HK-2 (cell line): ENCODE data around the gene ANKRD13D.

Source experiments
- DNase-seq: peaks from one replicate; pipeline ENCODE4 v3.0.0-alpha.2; 2018; ENCODE audit not compliant: unreplicated experiment

The ANKRD13D gene

DNA sequence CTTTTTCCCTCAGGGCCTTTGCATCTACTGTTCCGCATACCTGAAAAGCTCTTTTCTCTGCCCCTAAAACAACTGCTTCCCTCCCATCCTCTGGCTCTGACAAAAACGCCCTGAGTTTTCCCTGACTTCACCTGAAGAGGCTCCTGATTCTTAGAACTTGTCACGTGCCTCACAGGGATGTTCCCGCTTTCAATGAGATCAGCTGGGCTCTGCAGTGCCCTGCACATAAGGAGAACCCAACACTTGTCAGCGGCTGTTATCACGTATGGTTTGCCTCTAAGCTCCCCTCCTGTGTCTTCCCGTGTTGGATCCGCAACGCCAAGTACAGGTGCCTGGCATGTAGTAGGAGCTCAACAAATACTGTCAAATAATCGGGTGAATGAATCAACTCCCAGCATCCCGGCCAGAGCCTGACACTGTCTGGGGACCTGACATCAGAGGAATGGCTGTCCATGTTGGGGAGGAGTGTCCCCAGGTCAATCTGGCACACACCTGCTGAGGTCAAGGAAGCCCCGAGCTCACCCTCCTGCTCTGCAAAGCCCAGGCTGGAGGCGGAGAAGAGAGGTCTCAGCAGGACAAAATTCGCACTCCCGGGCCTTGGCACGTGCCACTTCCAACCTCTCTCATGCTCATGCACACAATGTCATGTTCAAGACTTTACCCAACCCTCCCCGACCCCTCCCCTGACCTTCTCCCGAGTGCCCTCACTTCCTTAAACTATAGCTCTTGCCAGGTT, 27.0 kb upstream of the ANKRD13D start:
- no peak for DNase-seq

DNA sequence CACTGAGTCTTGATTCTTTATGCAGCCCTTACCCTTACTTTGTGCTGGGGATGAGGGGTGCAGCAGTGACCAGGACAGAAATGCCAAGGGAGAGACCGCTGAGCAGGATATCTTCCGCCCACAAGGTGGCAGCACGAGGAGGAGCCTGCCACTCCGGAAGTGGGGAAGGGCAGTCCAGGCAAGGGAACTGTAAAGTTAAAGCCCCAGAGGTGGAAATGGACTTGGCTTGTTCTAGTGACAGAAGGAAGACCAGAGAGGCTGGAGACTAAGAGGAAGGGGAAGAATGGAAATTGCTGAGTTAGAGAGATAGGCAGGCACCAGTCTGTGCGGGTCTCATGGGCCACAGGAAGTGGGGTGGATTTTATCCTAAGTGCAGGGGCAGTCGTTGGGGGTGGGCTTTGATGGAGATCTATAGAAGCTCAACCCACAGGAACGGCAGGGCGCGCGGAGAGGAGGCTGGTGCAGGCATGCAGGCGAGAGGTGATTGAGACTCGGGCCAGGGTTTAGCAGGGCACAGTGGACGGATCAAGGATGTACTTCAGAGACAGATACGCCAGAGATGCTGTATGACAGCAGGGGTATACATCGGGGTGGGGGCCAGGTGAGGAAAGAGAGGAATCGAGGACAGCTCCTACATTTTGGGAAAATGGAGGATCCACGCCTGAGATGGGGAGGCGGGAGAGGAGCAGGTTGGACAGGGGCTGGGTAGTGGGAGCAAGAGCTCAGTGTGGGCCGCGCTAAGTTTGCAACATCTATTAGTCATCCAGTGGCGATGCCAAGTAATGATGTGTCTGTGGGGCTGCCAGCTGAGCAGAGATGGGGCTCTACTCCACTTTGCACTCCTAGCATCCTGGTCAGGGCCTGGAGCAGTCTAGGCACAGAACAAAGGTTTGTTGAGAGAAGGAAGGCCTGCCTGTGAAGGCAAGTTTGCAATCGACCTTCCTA, 26.1 kb upstream of the ANKRD13D start:
- DNase-seq, result peak; percentile 67

DNA sequence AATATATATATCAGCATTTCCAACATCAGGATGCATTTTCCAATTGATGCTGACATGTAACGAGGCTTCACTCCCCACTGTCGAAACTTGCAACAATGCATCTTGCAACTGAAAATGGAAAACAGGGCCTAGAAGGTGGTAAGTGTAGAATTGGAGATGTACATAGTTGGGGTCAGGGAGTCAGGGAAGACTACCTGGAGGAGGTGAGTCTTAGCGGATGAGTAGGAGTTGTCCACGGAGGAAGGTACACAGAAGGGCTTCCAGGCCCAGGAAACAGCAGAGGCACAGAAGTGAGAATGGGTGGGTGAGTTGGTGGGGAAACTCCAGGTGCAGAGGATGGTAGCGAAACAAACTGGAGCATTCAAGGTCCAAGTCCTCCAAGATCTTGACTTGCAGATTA, 24.8 kb upstream of the ANKRD13D start:
- DNase-seq, result no peak

DNA sequence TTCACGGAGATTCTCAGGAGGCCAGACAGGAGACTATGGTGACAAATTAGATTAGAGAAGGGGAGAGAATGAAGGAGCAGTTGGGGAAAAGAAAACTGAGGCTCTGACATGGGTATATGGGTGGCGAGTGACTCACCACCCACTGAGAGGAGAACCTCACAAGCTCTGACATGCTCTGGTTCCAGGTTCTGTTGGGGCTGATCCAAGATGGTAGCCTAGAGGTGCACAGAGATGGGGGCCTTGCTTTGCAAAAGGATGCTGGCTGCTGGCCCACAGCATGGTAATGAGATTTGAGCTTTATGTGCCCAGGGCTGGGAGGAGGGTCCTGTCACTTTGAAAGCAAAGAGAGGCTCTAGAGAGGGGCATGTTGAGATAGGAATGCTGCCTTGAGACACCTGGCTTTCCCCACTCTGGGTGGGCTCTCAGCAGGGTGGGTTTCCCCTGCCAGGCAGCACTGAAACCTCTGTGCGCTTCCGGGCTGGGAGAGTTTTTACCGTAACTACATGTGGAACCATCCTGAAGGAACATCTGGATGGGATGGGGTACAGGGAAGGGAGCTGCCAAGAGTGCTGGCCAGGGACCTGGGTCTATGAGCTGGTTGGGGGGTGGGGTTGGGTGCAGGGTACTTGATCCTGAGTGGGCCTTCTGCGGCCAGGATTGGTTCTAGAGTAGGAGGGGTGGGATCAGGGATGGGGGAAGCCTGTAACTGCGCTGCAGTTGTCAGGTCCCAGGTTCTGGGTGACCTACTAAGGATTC, 24.0 kb upstream of the ANKRD13D start:
- no peak for DNase-seq

DNA sequence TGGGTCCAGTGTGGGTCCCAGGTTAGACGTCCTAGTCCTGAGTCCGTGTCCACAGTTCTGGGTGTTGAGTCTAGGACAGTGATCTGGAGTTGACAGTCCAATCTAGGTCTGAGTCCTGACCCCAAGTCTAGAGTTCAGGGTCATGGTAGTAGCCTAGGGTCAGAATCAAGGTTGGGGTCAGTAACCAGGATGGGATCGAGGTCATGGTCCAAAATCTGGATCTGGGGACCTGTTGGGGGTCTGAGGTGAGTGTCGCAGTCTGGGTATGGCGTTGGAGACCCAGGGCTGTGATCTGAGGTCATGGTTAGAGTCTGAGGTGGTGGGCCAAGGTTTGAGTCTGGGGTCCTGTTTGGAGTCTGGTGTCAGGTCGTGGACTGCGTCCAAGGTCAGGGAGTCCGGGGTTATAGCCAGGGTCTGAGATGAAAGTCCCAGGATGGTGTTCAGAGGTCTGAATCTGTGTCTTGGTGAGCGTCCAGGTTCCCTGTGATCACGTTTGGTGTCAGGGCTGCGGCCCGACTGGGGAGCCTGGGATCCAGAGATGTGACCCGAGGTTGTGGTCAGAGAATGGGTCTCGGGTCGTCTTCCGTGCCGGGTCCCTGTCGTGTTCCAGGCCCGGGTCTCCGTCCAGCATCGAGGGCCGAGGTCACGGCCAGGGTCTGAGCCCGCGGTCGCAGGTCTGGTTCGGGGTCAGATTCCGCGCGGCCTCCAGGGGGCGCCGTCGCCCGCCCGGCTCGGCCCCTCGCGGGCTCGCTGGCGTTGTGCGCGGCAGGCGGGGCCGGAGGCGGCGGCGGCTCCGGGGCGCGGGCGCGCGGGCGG, 23.3 kb upstream of the ANKRD13D start:
- DNase-seq, result peak; percentile 69

DNA sequence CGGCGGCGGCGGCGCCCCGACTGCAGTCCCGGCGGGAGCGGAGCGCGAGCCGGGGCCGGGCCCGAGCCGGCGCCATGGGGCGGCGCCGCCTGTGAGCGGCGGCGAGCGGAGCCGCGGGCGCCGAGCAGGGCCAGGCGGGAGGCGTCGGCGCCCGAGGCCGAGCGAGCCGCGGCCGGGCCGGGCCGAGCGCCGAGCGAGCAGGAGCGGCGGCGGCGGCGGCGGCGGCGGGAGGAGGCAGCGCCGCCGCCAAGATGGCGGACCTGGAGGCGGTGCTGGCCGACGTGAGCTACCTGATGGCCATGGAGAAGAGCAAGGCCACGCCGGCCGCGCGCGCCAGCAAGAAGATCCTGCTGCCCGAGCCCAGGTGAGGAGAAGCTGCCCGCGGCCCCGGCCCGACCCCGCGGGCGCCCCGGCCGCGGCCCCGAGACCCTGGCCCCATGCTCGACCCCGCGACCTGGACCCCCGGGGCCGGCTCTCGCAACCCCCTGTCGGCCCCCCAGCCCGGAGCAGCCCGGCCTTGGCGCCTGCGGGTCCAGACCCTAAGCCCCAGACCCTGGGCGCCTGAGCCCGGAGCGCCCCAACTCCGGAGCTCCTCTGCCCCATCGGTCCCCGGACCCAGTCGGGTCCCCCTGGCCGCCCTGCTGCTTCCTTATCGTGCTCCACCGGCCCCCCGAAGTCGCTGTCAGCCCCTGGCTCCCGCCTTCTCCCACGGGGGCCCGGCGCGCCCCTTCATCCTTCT, 22.5 kb upstream of the ANKRD13D start, which contains the start of gene GRK2:
GRK2 (plus strand) TSS at position 25 of the 739 bp plus-strand sequence; CDS start at position 252, 227 bp downstream.
- no peak for DNase-seq

DNA sequence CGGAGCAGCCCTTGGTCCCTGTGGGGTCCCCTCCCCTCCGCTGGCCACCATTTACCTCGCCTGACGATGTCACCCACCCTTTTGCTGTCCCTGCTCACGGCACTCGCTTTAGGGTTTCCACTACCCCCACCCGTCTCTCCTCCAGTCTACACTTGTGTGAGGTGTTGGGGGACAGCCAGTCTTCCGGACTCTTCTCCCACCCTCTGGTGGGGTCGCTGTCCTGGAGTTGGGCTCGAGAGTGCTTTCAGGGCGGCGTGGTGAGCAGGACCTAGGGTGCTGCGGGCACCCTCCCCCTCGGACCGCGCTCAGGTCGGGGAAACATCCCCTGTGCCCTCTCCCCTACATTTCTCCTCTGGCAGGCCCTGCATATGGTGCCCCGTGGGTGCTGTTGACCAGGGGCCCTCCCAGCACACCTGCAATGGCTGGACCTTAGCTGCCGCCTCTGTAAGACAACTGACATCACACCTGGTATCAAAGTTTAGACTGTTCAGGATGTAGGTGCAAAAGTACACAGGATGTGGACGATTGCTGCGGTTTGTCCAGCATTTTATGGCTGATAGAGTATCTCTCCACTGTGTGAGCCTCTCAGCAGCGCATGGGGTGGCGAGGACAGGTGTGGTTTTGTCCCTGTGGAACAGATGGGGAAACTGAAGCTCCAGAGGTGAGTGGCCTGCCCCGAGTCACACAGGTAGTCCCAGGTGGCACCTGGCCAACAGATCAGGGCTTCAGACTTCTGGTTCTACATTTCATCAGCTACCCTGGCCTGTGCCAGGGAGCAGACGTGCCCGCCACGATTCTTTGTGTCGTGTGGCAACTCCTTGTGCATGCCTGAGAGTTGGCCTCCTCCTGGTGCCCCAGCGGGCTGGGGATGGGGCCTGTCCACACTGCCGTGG, 21.7 kb upstream of the ANKRD13D start:
- DNase-seq, result no peak

DNA sequence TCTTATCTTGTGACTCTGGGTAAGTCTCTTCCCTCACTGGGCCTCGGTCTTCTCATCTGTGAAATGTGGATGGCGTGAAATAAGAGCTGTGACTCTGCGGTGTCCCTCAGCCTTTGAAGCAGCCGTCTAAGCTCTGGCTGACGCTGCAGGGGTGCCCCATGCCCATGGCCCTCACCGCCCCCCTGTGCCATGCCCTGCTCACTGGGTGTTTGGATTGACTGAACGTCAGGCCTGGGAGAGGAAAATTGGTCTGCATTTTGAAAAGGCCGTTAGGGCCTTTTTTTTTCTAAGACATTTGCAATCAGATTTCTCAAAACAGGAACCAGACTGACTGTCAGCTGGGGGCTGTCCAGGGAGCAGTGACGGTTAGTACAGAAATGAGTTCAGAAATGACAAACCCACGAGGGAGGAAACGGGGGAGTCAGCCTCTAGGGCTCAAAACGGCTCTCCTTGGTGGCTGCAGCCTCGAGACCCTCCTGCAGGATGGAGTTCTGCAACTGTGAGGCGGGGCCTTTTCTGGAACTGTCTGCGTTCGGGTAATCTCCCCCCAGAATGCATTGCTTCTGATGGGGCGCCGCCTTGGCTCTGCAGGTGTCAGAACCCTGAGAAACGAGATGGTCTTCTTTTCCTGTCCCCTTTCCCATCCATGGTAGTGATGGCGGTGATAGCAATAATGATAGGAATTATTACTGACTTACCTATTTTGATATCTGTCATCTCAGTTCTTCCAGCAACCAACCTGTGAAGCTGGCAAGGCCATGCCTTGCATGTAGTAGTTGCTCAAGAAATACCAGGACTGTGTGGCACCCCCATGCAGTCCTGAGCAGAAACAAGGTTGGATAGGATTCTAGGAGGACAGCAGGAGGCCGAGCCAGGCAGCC, 20.8 kb upstream of the ANKRD13D start:
- no peak for DNase-seq

DNA sequence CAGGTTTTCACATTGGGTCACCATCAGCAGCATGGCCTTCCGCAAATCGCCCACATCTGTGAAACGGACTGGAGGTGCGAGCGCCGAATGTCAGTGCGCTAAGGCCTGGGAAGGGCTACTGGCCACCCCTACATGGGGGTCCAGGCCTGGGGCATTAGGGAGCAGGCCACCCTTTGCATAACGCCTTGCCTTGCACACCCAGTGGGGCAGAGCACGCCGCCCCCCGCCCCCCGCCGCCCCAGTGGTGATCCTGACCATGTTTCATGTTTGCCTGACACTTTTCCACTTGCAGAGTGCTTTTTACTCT, 20.2 kb upstream of the ANKRD13D start:
- DNase-seq, result no peak

DNA sequence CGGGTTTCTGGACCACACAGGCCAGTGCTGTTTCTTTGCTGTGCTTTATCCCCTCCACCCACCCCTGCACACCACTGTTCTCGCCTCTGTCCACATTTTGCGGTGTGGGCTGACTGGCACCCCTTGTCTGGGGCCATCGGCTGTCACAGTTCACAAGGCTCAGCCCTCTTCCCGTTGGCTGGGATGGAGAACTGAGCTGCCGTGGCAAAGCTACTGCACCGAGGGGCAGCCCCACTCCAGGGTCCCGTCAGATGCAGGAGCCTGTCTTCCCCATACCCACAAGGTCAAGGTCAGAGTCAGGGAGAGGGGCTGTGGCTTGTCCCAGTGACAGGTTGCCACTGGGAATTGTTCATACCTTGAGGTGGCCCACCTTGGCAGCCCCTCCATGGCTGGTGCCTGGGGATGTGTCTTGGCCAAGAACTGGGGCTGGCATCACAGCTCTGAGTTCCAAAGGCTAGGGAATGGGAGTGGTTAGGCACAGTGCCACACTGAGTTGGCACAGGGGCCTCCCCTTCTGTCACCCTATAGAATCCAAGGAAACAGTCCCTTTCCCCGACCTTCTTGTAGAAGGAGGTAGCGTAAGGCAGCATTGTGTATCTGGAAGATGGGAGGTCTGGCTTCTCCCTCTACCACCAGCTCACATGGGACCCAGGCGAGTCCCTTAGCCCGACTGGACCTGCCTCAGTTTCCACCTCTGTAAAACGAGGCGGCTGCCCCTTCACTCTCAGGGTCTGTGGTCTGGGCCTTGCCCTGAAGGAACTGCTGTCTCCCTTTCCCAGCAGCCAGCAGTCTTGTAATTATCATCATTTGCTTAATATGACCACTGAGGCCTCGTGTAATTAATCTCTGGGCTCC, 19.5 kb upstream of the ANKRD13D start:
- DNase-seq, result no peak

DNA sequence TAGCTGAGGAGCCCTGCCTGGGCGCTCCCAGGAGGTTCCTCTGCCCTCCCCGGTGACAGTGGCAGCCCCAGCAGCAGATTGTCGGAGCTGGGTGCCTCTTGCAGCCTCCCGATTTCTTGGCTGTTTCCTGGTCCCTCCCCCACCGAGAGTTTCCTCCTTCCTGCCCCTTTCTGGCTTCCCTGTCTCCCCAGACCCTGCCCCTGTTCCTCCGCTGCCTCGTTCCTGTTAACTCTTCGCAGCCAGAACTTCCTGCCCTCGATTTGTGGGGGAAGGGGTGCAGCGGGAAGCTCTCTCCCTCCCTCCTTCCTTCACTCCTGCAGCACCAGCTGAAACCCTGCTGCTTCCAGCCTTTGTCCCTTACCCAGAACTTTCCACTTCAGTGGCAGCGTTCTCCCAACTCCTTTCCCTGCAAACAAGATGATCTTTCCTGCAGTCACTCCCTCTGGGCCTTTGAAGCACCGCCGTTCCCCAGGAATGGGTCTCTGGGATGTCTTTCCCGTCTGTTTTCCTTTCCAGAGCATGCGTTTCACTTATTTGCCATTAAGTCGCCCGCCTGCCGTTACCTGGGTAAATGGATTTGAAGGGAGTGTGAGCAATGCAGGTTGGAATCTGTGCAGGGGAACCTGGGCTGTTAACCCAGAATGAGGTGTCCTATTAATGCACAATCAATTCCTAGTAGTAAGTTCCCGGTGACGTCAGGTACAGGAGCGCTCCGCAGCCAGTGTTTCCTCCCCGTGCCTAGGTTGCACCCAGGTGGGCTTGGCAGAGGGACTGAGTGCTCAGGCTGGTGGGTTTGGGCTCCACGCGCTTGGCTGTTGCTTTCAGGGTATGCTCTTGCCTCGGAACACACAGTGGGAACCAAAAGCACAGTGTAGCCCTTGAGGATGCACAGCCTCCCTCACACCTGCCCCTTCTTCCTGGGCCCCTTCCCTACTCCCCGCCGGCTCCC, 18.6 kb upstream of the ANKRD13D start:
- no peak for DNase-seq

DNA sequence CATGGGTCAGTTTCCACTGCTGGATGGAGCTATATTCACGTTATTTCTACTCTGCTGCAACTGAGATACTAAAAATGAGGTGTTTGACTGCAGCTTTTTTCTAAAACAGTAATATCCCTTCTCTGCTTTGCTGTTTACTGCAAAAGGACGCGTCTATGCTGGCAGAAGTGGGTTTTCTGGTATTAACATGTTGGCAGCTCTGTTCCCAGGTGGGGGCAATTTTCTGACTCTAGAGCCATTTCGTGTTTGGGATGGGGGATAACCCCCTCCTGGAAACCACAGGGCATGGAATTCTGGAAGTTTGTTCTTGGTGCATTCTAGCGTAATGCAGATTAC, 17.9 kb upstream of the ANKRD13D start:
- no peak for DNase-seq

DNA sequence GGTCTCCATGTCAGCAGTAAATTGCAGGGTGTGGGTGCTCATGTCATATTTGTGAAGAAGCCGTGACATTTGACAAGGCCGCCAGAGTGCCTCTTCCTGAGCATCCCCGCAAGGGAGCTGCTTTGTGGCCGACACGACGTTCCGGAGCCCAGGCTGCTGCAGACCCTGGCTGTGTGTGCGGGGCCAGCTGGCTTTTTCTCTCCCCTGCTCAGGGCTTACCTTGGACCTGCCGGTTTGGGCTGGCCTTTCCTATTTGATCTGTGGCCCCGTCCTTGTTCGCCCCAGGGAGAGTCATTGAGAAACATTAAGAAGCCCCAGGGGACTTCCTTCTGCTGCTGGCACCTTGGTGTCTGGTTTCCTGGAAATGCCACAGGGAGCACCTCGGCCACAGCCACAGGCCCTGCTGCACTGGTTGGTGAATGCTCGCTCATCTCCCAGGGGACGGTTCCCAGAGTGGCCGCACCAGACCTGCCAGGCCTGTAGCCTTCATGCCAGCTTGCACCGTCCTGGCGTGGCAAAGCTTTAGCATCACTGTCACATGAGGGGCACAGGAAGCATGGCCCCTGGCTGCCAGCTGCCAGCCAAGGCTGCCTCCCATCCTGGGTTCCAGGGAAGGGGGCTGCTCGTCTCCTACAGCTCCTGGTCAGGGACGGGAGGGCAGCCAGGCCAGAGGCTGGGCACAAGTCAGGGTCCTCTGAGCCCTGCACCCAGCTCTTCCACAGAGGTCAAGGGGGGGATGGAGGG, 17.4 kb upstream of the ANKRD13D start:
- DNase-seq, result no peak

DNA sequence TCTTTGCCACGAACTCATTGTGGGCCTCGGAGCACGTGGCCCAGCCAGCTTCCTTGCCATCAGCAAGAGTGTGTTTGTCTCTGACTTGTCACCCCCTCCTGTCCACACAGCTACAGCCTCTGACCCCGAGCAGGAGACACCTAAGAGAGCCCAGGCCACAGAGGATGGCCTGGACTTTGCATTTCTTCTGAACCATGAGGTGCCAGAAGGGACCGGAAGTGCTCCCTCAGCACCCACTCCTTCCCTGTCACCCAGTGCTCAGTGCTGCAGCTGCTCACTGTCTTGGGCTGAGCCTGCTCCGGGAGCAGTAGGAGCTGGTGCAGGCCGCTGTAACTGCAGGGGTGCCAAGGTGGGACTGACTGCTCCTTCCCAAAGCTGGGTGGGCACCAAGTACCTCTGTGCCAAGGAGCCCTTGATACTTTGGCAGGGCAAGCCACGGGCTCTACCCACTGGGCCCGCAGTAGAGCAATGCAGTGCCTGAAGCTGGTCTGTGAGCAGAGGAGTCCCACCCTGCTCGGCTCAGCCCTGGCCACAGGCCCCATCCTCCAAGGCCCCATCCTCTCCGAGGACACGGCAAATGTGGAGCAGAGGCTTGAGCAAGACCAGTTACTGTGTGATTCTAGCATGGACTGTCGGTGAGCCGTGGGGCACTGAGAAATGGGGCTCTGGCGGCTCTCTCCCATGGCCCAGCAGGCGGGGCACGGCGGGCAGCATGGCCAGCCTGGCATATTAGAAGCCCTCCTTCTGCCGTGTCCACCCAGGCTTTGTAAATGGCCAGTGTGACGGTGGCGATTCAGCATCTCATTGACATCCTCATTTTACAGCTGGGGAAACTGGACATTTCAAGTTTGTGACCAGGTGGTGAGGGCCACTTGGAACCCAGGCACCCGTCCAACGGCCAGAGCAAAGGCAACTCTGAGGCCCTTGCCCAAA, 16.5 kb upstream of the ANKRD13D start:
- no peak for DNase-seq
